CD4-positive, alpha-beta T cell treated with Interleukin-21 for 1 hour (primary cell): ENCODE measurements around the gene CCND2.
A peak's percentile ranks its signal among the peaks of the same experiment; 100 is the strongest.

Source experiments
- DNase-seq: peaks from one replicate; pipeline ENCODE4 v3.0.0-alpha.2; 2020

CCND2 gene

GRCh38 chr12:4293299-4293965 is 19.9 kb downstream of the CCND2 start:
- peak; percentile 34 for DNase-seq

GRCh38 chr12:4293966-4294505 is 20.5 kb downstream of the CCND2 start:
- DNase-seq: peak; percentile 29

- DNase-seq: no peak
These were observed 23.2 kb downstream of the CCND2 start for GRCh38 chr12:4296751-4297150.

GRCh38 chr12:4297617-4298016 is 24.1 kb downstream of the CCND2 start:
- DNase-seq: no peak

- DNase-seq: no peak
These were observed 27.3 kb downstream of the CCND2 start for GRCh38 chr12:4300883-4301282.

- no peak for DNase-seq
These were observed 28.5 kb downstream of the CCND2 start for GRCh38 chr12:4301932-4302501.

- DNase-seq: no peak
These were observed 29.3 kb downstream of the CCND2 start for GRCh38 chr12:4302881-4303280.

GRCh38 chr12:4303750-4304149 is 30.2 kb downstream of the CCND2 start:
- DNase-seq: no peak

- no peak for DNase-seq
These were observed 34.2 kb downstream of the CCND2 start for GRCh38 chr12:4307593-4308333.

- no peak for DNase-seq
These were observed 34.9 kb downstream of the CCND2 start for GRCh38 chr12:4308334-4308950.

GRCh38 chr12:4311776-4312175 is 38.2 kb downstream of the CCND2 start:
- no peak for DNase-seq

GRCh38 chr12:4312251-4312650 is 38.7 kb downstream of the CCND2 start:
- no peak for DNase-seq

GRCh38 chr12:4320497-4320852 is 46.9 kb downstream of the CCND2 start:
- no peak for DNase-seq

GRCh38 chr12:4320853-4321701 is 47.5 kb downstream of the CCND2 start, which contains the start of gene TIGAR:
TIGAR (plus strand) TSS chr12:4321213; CDS start chr12:4321272, 59 bp downstream.
- peak; percentile 91 for DNase-seq

GRCh38 chr12:4322726-4323125 is 49.2 kb downstream of the CCND2 start:
- DNase-seq: no peak
